BJ (cell line): Measurements from ENCODE around the gene TSC22D1. TPM values are rescaled to one million over a fixed set of nuclear protein-coding genes. Genes with fewer than 3 reads are reported as not detected.

Experiments used
- CTCF ChIA-PET: fragments of 350-600 bp; formaldehyde crosslinking; extraction: SDS; loops from one replicate; lab custom pipeline; 2021; ENCODE audit warnings: antibody characterized with exemption, inconsistent platforms; lab: Yijun Ruan, JAX
- POLR2A ChIA-PET: fragments of 300-600 bp; sonication (Branson Sonifier 250); formaldehyde crosslinking; extraction: SDS; loops from one replicate; lab custom pipeline; 2021; ENCODE audit warnings: antibody characterized with exemption; lab: Charles Lee
- DNase-seq: peaks from one replicate; pipeline ENCODE4 v3.0.0-alpha.2; 2011; ENCODE audit warnings: low read depth
- H3K27me3 ChIP-seq: 2 replicates; pipeline ENCODE4 v1.6.0; 2011; ENCODE audit warnings: low read length; ENCODE audit not compliant: control insufficient read depth, insufficient read depth
- H3K36me3 ChIP-seq: 2 replicates; pipeline ENCODE4 v1.5.1; 2011; ENCODE audit warnings: low read length; ENCODE audit not compliant: control insufficient read depth, insufficient read depth
- H3K4me3 ChIP-seq: 2 replicates; pipeline ENCODE4 v1.5.1; 2011; ENCODE audit warnings: low read depth, mild to moderate bottlenecking, control low read depth, low read length
- polyA plus RNA-seq: library from polyadenylated mRNA; depleted of rRNA; stranded (reverse); fragments of >200 nt; gene quantifications from 2 replicates; pipeline ENCODE4 v1.2.3, GENCODE V29; 2011
- TF ChIP-seq, protein P1 (sequence below): IDR thresholded peaks from 2 replicates; pipeline ENCODE4 v1.5.1; 2011; ENCODE audit warnings: low read depth, mild to moderate bottlenecking, control low read depth, inconsistent platforms, low read length, moderate library complexity; ENCODE audit not compliant: insufficient read depth

TSC22D1 gene
- polyA plus RNA-seq, 1 experiment: 33.5 TPM

DNA sequence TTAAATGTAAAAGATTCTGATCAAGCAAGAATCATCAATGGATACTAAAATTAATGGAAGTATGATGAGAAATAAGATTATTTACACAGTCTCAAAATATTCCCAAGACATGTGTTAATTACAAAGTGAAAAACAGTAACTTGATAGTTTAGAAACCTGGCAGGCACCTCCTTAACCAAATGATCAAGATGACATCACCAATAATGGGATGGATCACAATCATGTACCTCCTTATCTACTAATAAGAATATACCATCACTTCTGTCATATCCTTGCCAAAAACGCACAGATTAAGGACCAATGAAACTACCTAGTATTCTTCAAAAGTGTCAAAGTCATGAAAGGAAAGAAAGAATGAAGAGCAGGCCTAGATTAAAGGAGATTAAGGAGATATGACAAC lies 30.0 kb downstream of the TSC22D1 start:
- H3K27me3 ChIP-seq: no peaks in the 10 kb centered on the region
- DNase-seq: no peak
- ChIA-PET CTCF (no interaction called here), POLR2A (no interaction called here)
- no peak overlapping the region for H3K4me3 ChIP-seq
- H3K36me3 ChIP-seq: peaks cover 1% of the 10 kb centered on the region; the same call in 1 of the 2 replicates
- TF ChIP-seq, protein P1, sequence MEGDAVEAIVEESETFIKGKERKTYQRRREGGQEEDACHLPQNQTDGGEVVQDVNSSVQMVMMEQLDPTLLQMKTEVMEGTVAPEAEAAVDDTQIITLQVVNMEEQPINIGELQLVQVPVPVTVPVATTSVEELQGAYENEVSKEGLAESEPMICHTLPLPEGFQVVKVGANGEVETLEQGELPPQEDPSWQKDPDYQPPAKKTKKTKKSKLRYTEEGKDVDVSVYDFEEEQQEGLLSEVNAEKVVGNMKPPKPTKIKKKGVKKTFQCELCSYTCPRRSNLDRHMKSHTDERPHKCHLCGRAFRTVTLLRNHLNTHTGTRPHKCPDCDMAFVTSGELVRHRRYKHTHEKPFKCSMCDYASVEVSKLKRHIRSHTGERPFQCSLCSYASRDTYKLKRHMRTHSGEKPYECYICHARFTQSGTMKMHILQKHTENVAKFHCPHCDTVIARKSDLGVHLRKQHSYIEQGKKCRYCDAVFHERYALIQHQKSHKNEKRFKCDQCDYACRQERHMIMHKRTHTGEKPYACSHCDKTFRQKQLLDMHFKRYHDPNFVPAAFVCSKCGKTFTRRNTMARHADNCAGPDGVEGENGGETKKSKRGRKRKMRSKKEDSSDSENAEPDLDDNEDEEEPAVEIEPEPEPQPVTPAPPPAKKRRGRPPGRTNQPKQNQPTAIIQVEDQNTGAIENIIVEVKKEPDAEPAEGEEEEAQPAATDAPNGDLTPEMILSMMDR: no peak

DNA sequence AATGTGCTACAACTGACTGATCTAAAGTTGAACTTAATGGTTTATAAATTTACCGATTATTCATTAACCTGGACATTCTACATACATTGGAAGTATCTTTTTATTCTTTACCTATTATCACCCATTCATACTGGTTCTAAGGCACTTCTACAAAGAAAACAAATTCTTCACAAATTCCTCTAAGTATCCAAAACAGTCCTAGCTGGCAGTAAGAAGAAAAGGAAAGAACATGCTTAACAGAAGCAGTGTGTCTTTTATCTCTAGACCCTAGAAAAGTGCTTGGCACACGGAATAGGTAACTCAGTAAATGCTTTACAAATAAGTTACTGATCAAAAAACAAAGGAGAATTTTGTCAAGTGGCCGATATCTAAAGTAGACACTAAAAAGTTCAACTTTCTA lies 32.8 kb downstream of the TSC22D1 start:
- POLR2A ChIA-PET: no interaction called here

DNA sequence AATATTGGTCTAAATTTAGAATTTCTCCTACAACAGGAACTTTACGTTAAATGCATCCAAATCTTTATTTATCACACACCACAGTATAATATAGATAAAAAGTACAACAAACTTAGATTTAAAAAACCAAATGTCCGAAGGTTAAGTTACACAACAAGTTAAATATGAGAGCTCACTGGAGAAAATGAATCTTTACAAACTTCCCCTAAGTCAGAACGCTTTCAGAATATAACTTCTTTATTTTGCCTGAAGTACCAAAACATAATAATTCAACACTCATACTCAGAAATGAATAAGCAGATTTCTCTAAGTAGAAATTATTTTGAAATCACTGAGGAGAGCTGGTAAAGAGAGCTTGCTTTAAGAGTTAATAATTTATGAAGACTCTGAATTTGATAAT lies 33.8 kb downstream of the TSC22D1 start:
- POLR2A ChIA-PET: no interaction called here
- Histone ChIP-seq H3K36me3 (no peaks in the 10 kb centered on the region), H3K27me3 (no peaks in the 10 kb centered on the region), H3K4me3 (no peak overlapping the region)
- no peak for DNase-seq
- CTCF ChIA-PET: no interaction called here
- TF ChIP-seq, protein P1: no peak

More for the DNA sequence above, 32.8 kb downstream of the TSC22D1 start:
- Histone ChIP-seq H3K4me3 (no peak overlapping the region), H3K36me3 (no peaks in the 10 kb centered on the region), H3K27me3 (no peaks in the 10 kb centered on the region)
- no peak for DNase-seq
- CTCF ChIA-PET: no interaction called here
- TF ChIP-seq, protein P1: no peak

DNA sequence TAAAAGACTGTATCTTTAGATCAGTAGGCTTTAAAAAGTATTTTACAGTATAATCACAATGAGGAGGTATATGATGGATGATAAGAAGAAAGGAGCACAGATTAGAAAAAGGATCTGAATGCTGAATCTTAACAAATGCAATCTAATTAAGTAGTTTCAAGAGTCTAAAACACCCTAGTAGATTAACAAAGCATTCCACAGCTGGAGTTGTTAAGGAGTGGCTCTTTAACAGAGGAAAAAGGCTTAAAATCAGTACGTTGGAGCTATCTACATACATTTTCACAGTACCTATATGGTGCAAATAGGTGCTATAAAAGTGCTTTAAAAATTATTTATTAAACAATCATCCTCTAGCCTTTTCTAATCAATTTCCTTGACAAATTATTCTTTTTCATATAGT lies 34.5 kb downstream of the TSC22D1 start:
- TF ChIP-seq, protein P1: no peak
- POLR2A ChIA-PET: no interaction called here
- Histone ChIP-seq H3K4me3 (no peak overlapping the region), H3K36me3 (no peaks in the 10 kb centered on the region), H3K27me3 (no peaks in the 10 kb centered on the region)
- DNase-seq: no peak
- CTCF ChIA-PET: no interaction called here

DNA sequence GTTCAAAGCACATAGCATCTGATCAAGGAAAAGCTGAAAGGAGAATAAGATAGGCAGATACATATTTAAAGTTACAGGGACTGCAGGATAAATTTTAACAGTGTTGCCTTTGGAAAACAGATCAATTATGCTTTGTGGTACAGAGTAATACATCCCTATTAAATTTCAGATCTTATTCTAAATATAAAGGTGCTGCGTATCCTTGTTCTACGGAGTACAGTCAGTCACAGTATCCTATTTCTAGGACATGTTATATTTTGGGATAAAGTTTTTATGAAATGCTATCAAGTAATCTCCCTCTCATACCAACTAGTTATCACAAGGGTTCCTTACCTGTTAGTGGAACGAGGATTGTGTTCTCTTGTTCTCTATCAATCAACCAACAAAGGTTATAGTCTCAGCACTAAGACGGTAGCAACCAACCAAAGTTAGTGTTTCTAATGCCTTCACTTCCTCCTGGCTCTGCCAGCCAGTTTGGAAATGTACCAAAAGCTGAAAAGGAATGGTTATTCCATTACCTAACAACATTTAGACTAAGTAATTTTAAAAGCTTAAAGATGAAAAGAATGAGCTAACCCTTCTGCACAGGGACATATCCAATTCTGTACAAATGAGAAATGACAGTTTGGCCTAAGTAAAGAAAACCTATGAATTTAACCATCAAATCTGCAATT lies 35.2 kb downstream of the TSC22D1 start:
- CTCF ChIA-PET: interaction anchor here (0.6 kb wide), 1 partner anchor 158 kb away, joined by 3 read pairs; no protein-coding TSS in a partner anchor
- DNase-seq: no peak
- POLR2A ChIA-PET: no interaction called here
- Histone ChIP-seq H3K27me3 (no peaks in the 10 kb centered on the region), H3K4me3 (no peak overlapping the region), H3K36me3 (no peaks in the 10 kb centered on the region)
- TF ChIP-seq, protein P1: no peak
